ENCODE measurements around the gene ZNF512. TPM values are rescaled to one million over a fixed set of nuclear protein-coding genes. Genes with fewer than 3 reads are reported as not detected.
A peak's percentile ranks its signal among the peaks of the same experiment; 100 is the strongest.

ZNF512 gene
- total and polyA plus RNA-seq, 2 experiments from 2014 or later: 16.1 to 16.7 TPM

- no peaks in the 10 kb centered on the region for H3K9me2 ChIP-seq (ENCODE audit: insufficient read depth)
- H3K4me2 ChIP-seq (ENCODE audit: unreplicated experiment): peak overlapping the region; percentile 99
- no peak overlapping the region for H3K27ac ChIP-seq
- no peak overlapping the region for H3K9ac ChIP-seq
- TF ChIP-seq EZH2phosphoT487 (IDR thresholded peaks at IDR 0.05; ENCODE audit: insufficient read depth, low read depth): no peak
- no peak for TF ChIP-seq EZH2 (IDR thresholded peaks at IDR 0.05; ENCODE audit: insufficient read depth, poor library complexity, severe bottlenecking)
- H2AFZ ChIP-seq: no peak overlapping the region
- H3K36me3 ChIP-seq (ENCODE audit: low read depth): no peaks in the 10 kb centered on the region
- H3K4me1 ChIP-seq (ENCODE audit: insufficient read depth): peaks cover 9% of the 10 kb centered on the region
- H3K27me3 ChIP-seq (replicated peaks; ENCODE audit: insufficient read depth): no peaks in the 10 kb centered on the region
- H3K9me3 ChIP-seq (ENCODE audit: low read depth): no peaks in the 10 kb centered on the region
- no peak for DNase-seq
- 94 to 98% methylated on average over 3 of the region's 3 CpGs for WGBS, 2 experiments (ENCODE audit: low coverage in 1 of 2, low lambda C conversion rate in 2 of 2, missing lambda C conversion rate in 2 of 2)
- H3F3A ChIP-seq (ENCODE audit: insufficient read depth): peaks cover 5% of the 10 kb centered on the region
- no peaks in the 10 kb centered on the region for H4K20me1 ChIP-seq (ENCODE audit: insufficient read depth)
- peak overlapping the region; percentile 99 for H3K4me3 ChIP-seq
- peaks cover 65% of the 10 kb centered on the region for H3K79me2 ChIP-seq (ENCODE audit: insufficient read depth)
- in situ Hi-C loops (cut with MboI): no loop called here
Observed at GRCh38 chr2:27584597-27584996, 1.8 kb downstream of the ZNF512 start.

GRCh38 chr2:27587025-27587424 lies 4.2 kb downstream of the ZNF512 start:
- Histone ChIP-seq H3K9me2 (ENCODE audit: insufficient read depth) (no peaks in the 10 kb centered on the region), H3K79me2 (ENCODE audit: insufficient read depth) (peaks cover 89% of the 10 kb centered on the region), H3K4me1 (ENCODE audit: insufficient read depth) (peaks cover 9% of the 10 kb centered on the region), H3K36me3 (ENCODE audit: low read depth) (no peaks in the 10 kb centered on the region), H3F3A (ENCODE audit: insufficient read depth) (peaks cover 5% of the 10 kb centered on the region), H4K20me1 (ENCODE audit: insufficient read depth) (no peaks in the 10 kb centered on the region), H3K9me3 (ENCODE audit: low read depth) (no peaks in the 10 kb centered on the region), H3K4me3 (no peak overlapping the region), H3K27me3 (replicated peaks; ENCODE audit: insufficient read depth) (no peaks in the 10 kb centered on the region), H2AFZ (no peak overlapping the region), H3K4me2 (ENCODE audit: unreplicated experiment) (no peak overlapping the region), H3K27ac (no peak overlapping the region), H3K9ac (no peak overlapping the region)
- no peak for TF ChIP-seq EZH2phosphoT487 (IDR thresholded peaks at IDR 0.05; ENCODE audit: insufficient read depth, low read depth)
- no peak for TF ChIP-seq EZH2 (IDR thresholded peaks at IDR 0.05; ENCODE audit: insufficient read depth, poor library complexity, severe bottlenecking)
- in situ Hi-C loops (cut with MboI): no loop called here
- 95 to 98% methylated on average over 2 of the region's 2 CpGs for WGBS, 2 experiments (ENCODE audit: low coverage in 1 of 2, low lambda C conversion rate in 2 of 2, missing lambda C conversion rate in 2 of 2)
- no peak for DNase-seq

GRCh38 chr2:27588308-27588707 lies 5.5 kb downstream of the ZNF512 start:
- no peak for DNase-seq
- Histone ChIP-seq H3K36me3 (ENCODE audit: low read depth) (no peaks in the 10 kb centered on the region), H3K27ac (no peak overlapping the region), H3F3A (ENCODE audit: insufficient read depth) (no peaks in the 10 kb centered on the region; the same call in 1 of the 2 replicates), H4K20me1 (ENCODE audit: insufficient read depth) (no peaks in the 10 kb centered on the region), H3K9me3 (ENCODE audit: low read depth) (no peaks in the 10 kb centered on the region), H2AFZ (no peak overlapping the region), H3K4me2 (ENCODE audit: unreplicated experiment) (no peak overlapping the region), H3K9ac (no peak overlapping the region), H3K27me3 (replicated peaks; ENCODE audit: insufficient read depth) (no peaks in the 10 kb centered on the region), H3K9me2 (ENCODE audit: insufficient read depth) (no peaks in the 10 kb centered on the region), H3K79me2 (ENCODE audit: insufficient read depth) (peaks cover 100% of the 10 kb centered on the region), H3K4me3 (no peak overlapping the region), H3K4me1 (ENCODE audit: insufficient read depth) (peaks cover 9% of the 10 kb centered on the region)
- WGBS, 2 experiments (ENCODE audit: low coverage in 1 of 2, low lambda C conversion rate in 2 of 2, missing lambda C conversion rate in 2 of 2): 100% methylated on average over 2 of the region's 2 CpGs
- TF ChIP-seq EZH2phosphoT487 (IDR thresholded peaks at IDR 0.05; ENCODE audit: insufficient read depth, low read depth): no peak
- TF ChIP-seq EZH2 (IDR thresholded peaks at IDR 0.05; ENCODE audit: insufficient read depth, poor library complexity, severe bottlenecking): no peak
- in situ Hi-C loops (cut with MboI): no loop called here

- H3K4me2 ChIP-seq (ENCODE audit: unreplicated experiment): no peak overlapping the region
- in situ Hi-C loops (cut with MboI): no loop called here
- no peak for DNase-seq
- no peak overlapping the region for H2AFZ ChIP-seq
- no peaks in the 10 kb centered on the region for H3K9me2 ChIP-seq (ENCODE audit: insufficient read depth)
- H3K9ac ChIP-seq: no peak overlapping the region
- peaks cover 100% of the 10 kb centered on the region for H3K79me2 ChIP-seq (ENCODE audit: insufficient read depth)
- H3K4me3 ChIP-seq: no peak overlapping the region
- H3K36me3 ChIP-seq (ENCODE audit: low read depth): no peaks in the 10 kb centered on the region
- 0 out of 2 replicates have a peak, but pooled peaks cover 1% of the 10 kb centered on the region for H3K4me1 ChIP-seq (ENCODE audit: insufficient read depth)
- no peaks in the 10 kb centered on the region for H3K9me3 ChIP-seq (ENCODE audit: low read depth)
- H3K27me3 ChIP-seq (replicated peaks; ENCODE audit: insufficient read depth): no peaks in the 10 kb centered on the region
- TF ChIP-seq EZH2phosphoT487 (IDR thresholded peaks at IDR 0.05; ENCODE audit: insufficient read depth, low read depth): no peak
- TF ChIP-seq EZH2 (IDR thresholded peaks at IDR 0.05; ENCODE audit: insufficient read depth, poor library complexity, severe bottlenecking): no peak
- H4K20me1 ChIP-seq (ENCODE audit: insufficient read depth): 0 out of 2 replicates have a peak, but pooled peaks cover 6% of the 10 kb centered on the region
- H3F3A ChIP-seq (ENCODE audit: insufficient read depth): peaks cover 8% of the 10 kb centered on the region; the same call in 1 of the 2 replicates
- 92 to 95% methylated on average over 3 of the region's 3 CpGs for WGBS, 2 experiments (ENCODE audit: low coverage in 1 of 2, low lambda C conversion rate in 2 of 2, missing lambda C conversion rate in 2 of 2)
- H3K27ac ChIP-seq: no peak overlapping the region
Observed at GRCh38 chr2:27591745-27592144, 8.9 kb downstream of the ZNF512 start.

Measured in GM23248 (cell line).